ENCODE data around the gene BBS5. TPM values are rescaled to one million over a fixed set of nuclear protein-coding genes. Genes with fewer than 3 reads are reported as not detected.

Gene BBS5
- total RNA-seq, 1 donor from 2014 or later, result 8.4 TPM

DNA sequence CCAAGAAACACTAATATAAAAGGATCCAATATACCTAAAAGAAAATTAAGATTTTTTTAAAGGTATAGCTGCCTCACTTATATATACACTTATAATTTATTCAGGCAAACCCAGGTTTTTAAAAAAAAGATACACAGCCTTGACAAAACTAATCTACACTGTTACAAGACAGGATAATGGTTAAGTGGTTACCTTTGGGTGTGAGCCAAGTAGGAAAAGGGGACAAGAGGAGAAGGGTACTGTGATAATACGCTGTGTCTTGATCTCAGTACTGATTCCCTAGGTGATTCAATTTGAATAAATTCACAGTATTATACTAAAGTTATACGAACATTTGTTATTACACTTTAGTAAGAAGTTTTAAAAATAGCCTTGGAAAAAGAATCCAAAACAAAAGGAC is 60.9 kb downstream of the BBS5 start:
- Histone ChIP-seq H3K36me3 (peaks cover 65% of the 10 kb centered on the region), H3K27me3 (ENCODE audit: low read depth) (no peaks in the 10 kb centered on the region), H3K4me1 (peaks cover 22% of the 10 kb centered on the region), H3K4me3 (no peak overlapping the region), H3K9me3 (replicated peaks) (no peaks in the 10 kb centered on the region), H3K27ac (replicated peaks) (no peak overlapping the region)
- intact Hi-C loops (cut with micrococcal nuclease), result no loop called here
- TF ChIP-seq, protein P1, sequence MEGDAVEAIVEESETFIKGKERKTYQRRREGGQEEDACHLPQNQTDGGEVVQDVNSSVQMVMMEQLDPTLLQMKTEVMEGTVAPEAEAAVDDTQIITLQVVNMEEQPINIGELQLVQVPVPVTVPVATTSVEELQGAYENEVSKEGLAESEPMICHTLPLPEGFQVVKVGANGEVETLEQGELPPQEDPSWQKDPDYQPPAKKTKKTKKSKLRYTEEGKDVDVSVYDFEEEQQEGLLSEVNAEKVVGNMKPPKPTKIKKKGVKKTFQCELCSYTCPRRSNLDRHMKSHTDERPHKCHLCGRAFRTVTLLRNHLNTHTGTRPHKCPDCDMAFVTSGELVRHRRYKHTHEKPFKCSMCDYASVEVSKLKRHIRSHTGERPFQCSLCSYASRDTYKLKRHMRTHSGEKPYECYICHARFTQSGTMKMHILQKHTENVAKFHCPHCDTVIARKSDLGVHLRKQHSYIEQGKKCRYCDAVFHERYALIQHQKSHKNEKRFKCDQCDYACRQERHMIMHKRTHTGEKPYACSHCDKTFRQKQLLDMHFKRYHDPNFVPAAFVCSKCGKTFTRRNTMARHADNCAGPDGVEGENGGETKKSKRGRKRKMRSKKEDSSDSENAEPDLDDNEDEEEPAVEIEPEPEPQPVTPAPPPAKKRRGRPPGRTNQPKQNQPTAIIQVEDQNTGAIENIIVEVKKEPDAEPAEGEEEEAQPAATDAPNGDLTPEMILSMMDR (IDR thresholded peaks at IDR 0.05; ENCODE audit: borderline replicate concordance), result no peak
- DNase-seq, result no peak

DNA sequence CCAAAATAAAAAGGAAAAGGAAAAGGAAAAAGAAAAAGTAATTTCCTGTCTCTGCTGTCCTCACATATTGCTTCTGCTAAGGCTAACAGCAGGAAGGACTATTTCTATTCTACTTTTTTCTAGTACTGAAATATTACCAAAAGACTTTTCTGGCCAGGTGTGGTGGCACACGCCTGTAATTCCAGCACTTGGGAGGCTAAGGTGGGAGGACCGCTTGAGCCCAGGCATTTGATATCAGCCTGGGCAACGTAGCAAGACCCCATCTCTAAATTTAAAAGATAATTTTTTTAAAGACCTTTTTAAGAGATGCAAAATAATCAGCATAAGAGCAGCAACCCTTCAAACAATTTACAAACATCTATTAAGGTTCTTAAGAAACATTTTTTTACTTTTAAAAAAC is 63.1 kb downstream of the BBS5 start:
- H3K4me3 ChIP-seq, result no peak overlapping the region
- TF ChIP-seq, protein P1 (IDR thresholded peaks at IDR 0.05; ENCODE audit: borderline replicate concordance), result no peak
- no peak overlapping the region for H3K27ac ChIP-seq (replicated peaks)
- peaks cover 62% of the 10 kb centered on the region for H3K36me3 ChIP-seq
- intact Hi-C loops (cut with micrococcal nuclease), result no loop called here
- H3K27me3 ChIP-seq (ENCODE audit: low read depth), result no peaks in the 10 kb centered on the region
- H3K4me1 ChIP-seq, result peaks cover 22% of the 10 kb centered on the region
- no peak for DNase-seq
- no peaks in the 10 kb centered on the region for H3K9me3 ChIP-seq (replicated peaks)

DNA sequence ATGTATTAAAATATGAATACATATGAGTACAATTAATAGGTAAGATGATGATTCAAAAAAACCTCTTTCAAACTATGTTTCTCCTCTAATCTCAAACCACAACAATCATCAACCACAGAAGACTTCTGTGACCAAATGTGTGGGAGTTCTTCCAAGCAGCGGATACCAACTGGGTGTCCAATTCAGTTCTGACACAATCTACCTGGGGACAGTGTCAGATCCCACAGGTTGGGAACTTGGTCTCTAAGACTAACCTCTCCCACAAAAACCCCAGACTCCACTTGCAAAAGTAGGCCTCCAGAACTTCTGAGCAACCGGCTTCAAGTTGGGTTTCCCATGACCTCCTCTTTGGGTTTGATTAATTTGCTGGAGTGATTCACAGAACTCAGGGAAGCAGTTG is 67.5 kb downstream of the BBS5 start:
- DNase-seq, result no peak
- intact Hi-C loops (cut with micrococcal nuclease), result no loop called here
- H3K36me3 ChIP-seq, result peaks cover 74% of the 10 kb centered on the region

More for the DNA sequence above, 67.5 kb downstream of the BBS5 start:
- TF ChIP-seq, protein P1 (IDR thresholded peaks at IDR 0.05; ENCODE audit: borderline replicate concordance), result no peak
- no peak overlapping the region for H3K27ac ChIP-seq (replicated peaks)
- H3K9me3 ChIP-seq (replicated peaks), result no peaks in the 10 kb centered on the region
- peaks cover 11% of the 10 kb centered on the region for H3K4me1 ChIP-seq
- H3K27me3 ChIP-seq (ENCODE audit: low read depth), result no peaks in the 10 kb centered on the region
- H3K4me3 ChIP-seq, result no peak overlapping the region

Other genes starting within 250 kb of the BBS5 start
- gene LRP2, start 117.0 kb upstream of the BBS5 start, total RNA-seq, result 0.05 TPM
- 163 TPM for gene KLHL41, start 30.2 kb downstream of the BBS5 start, total RNA-seq
- gene FASTKD1, start 94.4 kb downstream of the BBS5 start, total RNA-seq, result 121 TPM
- gene PPIG, start 104.9 kb downstream of the BBS5 start, total RNA-seq, result 38.0 TPM
- not detected for gene CFAP210, start 214.9 kb downstream of the BBS5 start, total RNA-seq
- gene PHOSPHO2, start 215.0 kb downstream of the BBS5 start, total RNA-seq, result 3.2 TPM